MM.1S (cell line): ENCODE data around the gene MET.

Source experiments
- DNase-seq: peaks from one replicate; pipeline ENCODE4 v3.0.0-alpha.2; 2015
- H2AFZ ChIP-seq: fragments of 300-600 bp; sonication (generic); 2 replicates; pipeline ENCODE4 v1.6.0; 2016; ENCODE audit warnings: antibody characterized with exemption, low read length
- H3F3A ChIP-seq: fragments of 300-600 bp; sonication (generic); 2 replicates; pipeline ENCODE4 v1.6.1; 2016; ENCODE audit warnings: mild to moderate bottlenecking, antibody characterized with exemption, low read length, moderate library complexity, mixed read lengths; ENCODE audit not compliant: insufficient read depth
- H3K27ac ChIP-seq: fragments of 300-600 bp; sonication (generic); 2 replicates; pipeline ENCODE4 v1.5.1; 2016; ENCODE audit warnings: mild to moderate bottlenecking, low read length
- H3K27me3 ChIP-seq: fragments of 300-600 bp; sonication (generic); replicated peaks from 2 replicates; pipeline ENCODE4 v1.6.0; 2016; ENCODE audit warnings: low read length; ENCODE audit not compliant: insufficient read depth
- H3K36me3 ChIP-seq: fragments of 300-600 bp; sonication (generic); replicated peaks from 2 replicates; pipeline ENCODE4 v1.6.1; 2016; ENCODE audit warnings: mild to moderate bottlenecking, low read length, mixed read lengths; ENCODE audit not compliant: insufficient read depth
- H3K4me1 ChIP-seq: fragments of 300-600 bp; sonication (generic); 2 replicates; pipeline ENCODE4 v1.6.1; 2016; ENCODE audit warnings: low read length, mixed read lengths
- H3K4me2 ChIP-seq: fragments of 300-600 bp; sonication (generic); 2 replicates; pipeline ENCODE4 v1.6.0; 2016; ENCODE audit warnings: low read depth, low read length
- H3K4me3 ChIP-seq: fragments of 300-600 bp; sonication (generic); 2 replicates; pipeline ENCODE4 v1.5.1; 2016; ENCODE audit warnings: low read length, mixed read lengths
- H3K79me2 ChIP-seq: fragments of 300-600 bp; sonication (generic); 2 replicates; pipeline ENCODE4 v1.6.1; 2016; ENCODE audit warnings: mixed run types, low read length, mixed read lengths
- H3K9ac ChIP-seq: fragments of 300-600 bp; sonication (generic); 2 replicates; pipeline ENCODE4 v1.6.1; 2016; ENCODE audit warnings: low read length, mixed read lengths
- H3K9me2 ChIP-seq: fragments of 300-600 bp; sonication (generic); replicated peaks from 2 replicates; pipeline ENCODE4 v1.6.1; 2016; ENCODE audit warnings: mild to moderate bottlenecking, low read length, mixed read lengths; ENCODE audit not compliant: insufficient read depth
- H3K9me3 ChIP-seq: fragments of 300-600 bp; sonication (generic); replicated peaks from 2 replicates; pipeline ENCODE4 v1.6.1; 2016; ENCODE audit warnings: mild to moderate bottlenecking, low read length, mixed read lengths; ENCODE audit not compliant: insufficient read depth
- H4K20me1 ChIP-seq: fragments of 300-600 bp; sonication (generic); 2 replicates; pipeline ENCODE4 v1.6.1; 2016; ENCODE audit warnings: mild to moderate bottlenecking, low read length, moderate library complexity, mixed read lengths; ENCODE audit not compliant: insufficient read depth
- CTCF ChIP-seq: fragments of 300-600 bp; sonication (generic); IDR thresholded peaks from 2 replicates; pipeline ENCODE4 v1.5.1; 2016; ENCODE audit warnings: antibody characterized with exemption, low read length, mixed read lengths
- EZH2 ChIP-seq: fragments of 300-600 bp; sonication (generic); optimal IDR thresholded peaks from 2 replicates; pipeline ENCODE3; 2017; ENCODE audit warnings: low read depth, mild to moderate bottlenecking, antibody characterized with exemption, low read length, mixed read lengths
- EZH2phosphoT487 ChIP-seq: fragments of 300-600 bp; sonication (generic); IDR thresholded peaks from 2 replicates; pipeline ENCODE4 v1.6.1; 2018; ENCODE audit warnings: antibody characterized with exemption, low read length

MET gene

GRCh38 chr7:116704650-116705228, 32.7 kb downstream of the MET start:
- Histone ChIP-seq H2AFZ (no peak overlapping the region), H3F3A (no peaks in the 10 kb centered on the region), H3K36me3 (no peaks in the 10 kb centered on the region), H4K20me1 (no peaks in the 10 kb centered on the region), H3K27ac (no peak overlapping the region), H3K4me1 (no peaks in the 10 kb centered on the region), H3K9me3 (no peaks in the 10 kb centered on the region), H3K27me3 (no peaks in the 10 kb centered on the region), H3K4me2 (no peak overlapping the region), H3K9ac (no peak overlapping the region), H3K79me2 (no peaks in the 10 kb centered on the region), H3K9me2 (no peaks in the 10 kb centered on the region), H3K4me3 (no peak overlapping the region)
- TF ChIP-seq CTCF, result no peak
- TF ChIP-seq EZH2phosphoT487, result no peak
- TF ChIP-seq EZH2, result no peak
- no peak for DNase-seq

GRCh38 chr7:116705419-116705818, 33.4 kb downstream of the MET start:
- Histone ChIP-seq H3K4me2 (no peak overlapping the region), H3F3A (no peaks in the 10 kb centered on the region), H3K27ac (no peak overlapping the region), H3K79me2 (no peaks in the 10 kb centered on the region), H4K20me1 (no peaks in the 10 kb centered on the region), H2AFZ (no peak overlapping the region), H3K36me3 (no peaks in the 10 kb centered on the region), H3K9ac (no peak overlapping the region), H3K9me3 (no peaks in the 10 kb centered on the region), H3K27me3 (no peaks in the 10 kb centered on the region), H3K4me1 (no peaks in the 10 kb centered on the region), H3K4me3 (no peak overlapping the region), H3K9me2 (no peaks in the 10 kb centered on the region)
- no peak for DNase-seq
- TF ChIP-seq EZH2 (no peak), EZH2phosphoT487 (no peak), CTCF (no peak)

- Histone ChIP-seq H3K9me2 (no peaks in the 10 kb centered on the region), H4K20me1 (no peaks in the 10 kb centered on the region), H2AFZ (no peak overlapping the region), H3K4me2 (no peak overlapping the region), H3K36me3 (no peaks in the 10 kb centered on the region), H3F3A (no peaks in the 10 kb centered on the region), H3K79me2 (no peaks in the 10 kb centered on the region), H3K4me1 (no peaks in the 10 kb centered on the region), H3K9ac (no peak overlapping the region), H3K4me3 (no peak overlapping the region), H3K27me3 (no peaks in the 10 kb centered on the region), H3K27ac (no peak overlapping the region), H3K9me3 (no peaks in the 10 kb centered on the region)
- no peak for TF ChIP-seq EZH2phosphoT487
- TF ChIP-seq EZH2, result no peak
- TF ChIP-seq CTCF, result no peak
- DNase-seq, result no peak
Measured at GRCh38 chr7:116706668-116707126, 34.7 kb downstream of the MET start.
